Lower leg skin (tissue), 3 donors: Measurements from ENCODE around the gene ACSF3.

Source experiments
- POLR2A ChIP-seq, 2 donors: fragments of 450-650 bp; IDR thresholded peaks; one replicate each; pipeline ENCODE4 v1.6.1; 2016 to 2017; ENCODE audit warnings: antibody characterized with exemption in 2 of 2, mild to moderate bottlenecking in 1 of 2, moderate library complexity in 1 of 2
- TF ChIP-seq, protein P1 (sequence below), 3 donors: fragments of 450-650 bp; IDR thresholded peaks; one replicate each; pipeline ENCODE4 v1.5.1; 2016; ENCODE audit warnings: antibody characterized with exemption in 3 of 3, mild to moderate bottlenecking in 3 of 3, moderate library complexity in 2 of 3

DNA sequence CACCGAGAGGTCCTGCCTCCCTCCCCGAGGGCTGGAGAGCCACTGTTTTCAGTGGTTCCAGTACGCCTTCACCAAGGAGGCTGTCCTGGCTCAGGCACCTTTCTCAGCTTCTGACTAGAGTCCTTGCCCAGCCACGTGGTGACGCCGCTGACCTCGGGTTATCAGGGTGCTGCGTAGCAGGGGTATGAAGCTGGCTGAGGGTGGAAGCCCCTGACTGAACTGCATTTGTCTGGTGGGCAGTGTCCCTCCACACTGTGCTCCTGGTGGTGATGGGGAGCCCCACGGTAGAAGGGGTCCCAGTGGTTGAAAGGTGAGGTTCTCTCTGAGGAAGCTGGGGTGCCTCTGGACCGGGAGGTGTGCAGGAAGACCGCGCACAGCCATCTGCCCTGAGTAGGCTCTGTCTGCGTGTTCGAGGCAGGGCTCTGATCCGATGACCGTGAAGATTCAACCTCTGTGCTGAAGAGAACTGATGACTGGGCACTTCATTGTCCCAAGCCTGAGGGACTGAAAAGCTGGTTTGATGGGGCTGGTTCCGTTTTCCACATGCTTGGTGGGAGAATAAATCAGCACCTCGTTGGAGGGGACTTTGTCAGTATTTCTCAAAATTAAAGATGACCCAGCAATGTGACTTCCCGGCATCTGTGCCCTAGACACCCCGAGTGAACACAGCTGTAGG lies 2.5 kb downstream of the ACSF3 start:
- TF ChIP-seq, protein P1, sequence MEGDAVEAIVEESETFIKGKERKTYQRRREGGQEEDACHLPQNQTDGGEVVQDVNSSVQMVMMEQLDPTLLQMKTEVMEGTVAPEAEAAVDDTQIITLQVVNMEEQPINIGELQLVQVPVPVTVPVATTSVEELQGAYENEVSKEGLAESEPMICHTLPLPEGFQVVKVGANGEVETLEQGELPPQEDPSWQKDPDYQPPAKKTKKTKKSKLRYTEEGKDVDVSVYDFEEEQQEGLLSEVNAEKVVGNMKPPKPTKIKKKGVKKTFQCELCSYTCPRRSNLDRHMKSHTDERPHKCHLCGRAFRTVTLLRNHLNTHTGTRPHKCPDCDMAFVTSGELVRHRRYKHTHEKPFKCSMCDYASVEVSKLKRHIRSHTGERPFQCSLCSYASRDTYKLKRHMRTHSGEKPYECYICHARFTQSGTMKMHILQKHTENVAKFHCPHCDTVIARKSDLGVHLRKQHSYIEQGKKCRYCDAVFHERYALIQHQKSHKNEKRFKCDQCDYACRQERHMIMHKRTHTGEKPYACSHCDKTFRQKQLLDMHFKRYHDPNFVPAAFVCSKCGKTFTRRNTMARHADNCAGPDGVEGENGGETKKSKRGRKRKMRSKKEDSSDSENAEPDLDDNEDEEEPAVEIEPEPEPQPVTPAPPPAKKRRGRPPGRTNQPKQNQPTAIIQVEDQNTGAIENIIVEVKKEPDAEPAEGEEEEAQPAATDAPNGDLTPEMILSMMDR (IDR thresholded peaks at IDR 0.05), result no peak
- TF ChIP-seq POLR2A (IDR thresholded peaks at IDR 0.05), result no peak
